ENCODE measurements around the gene SLC38A3.

The SLC38A3 gene

DNA sequence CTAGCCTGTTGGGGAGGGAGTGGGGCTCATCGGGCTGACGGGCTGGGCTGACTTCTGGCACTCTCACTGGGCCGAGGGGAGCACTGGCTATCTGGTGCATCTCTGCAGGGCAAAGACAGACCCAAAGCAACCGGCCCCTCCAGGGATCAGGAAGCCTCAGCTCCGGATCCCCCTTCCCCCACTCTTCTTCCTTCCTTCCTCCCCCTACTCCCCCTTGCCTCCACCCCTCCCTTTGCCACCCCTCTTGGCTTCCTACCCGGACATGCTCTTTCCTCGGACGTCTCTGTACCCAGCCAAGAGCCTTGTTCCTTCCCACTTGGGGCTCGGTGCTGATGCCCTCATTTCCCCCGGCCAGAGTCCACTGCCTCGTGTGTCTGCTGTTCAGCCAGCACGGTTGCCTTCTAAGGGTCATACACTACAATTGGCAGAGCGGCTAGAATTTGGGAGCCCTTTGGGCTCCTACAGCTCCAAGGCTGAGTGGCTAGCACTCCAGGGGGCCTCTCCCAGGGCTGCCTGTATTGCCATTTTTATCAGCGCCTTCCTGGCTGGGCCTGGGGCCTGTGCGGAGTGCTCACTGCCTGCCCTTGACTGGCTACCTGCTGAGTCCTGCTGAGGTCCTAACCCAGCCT is 39.0 kb upstream of the SLC38A3 start:
- Histone ChIP-seq H3K9me3 (ENCODE audit: control insufficient read depth, insufficient read depth, low read length) (no peaks in the 10 kb centered on the region), H3K36me3 (ENCODE audit: insufficient read depth, low read length) (no peaks in the 10 kb centered on the region), H3K9ac (ENCODE audit: low read depth, low read length) (no peak overlapping the region), H3K4me1 (ENCODE audit: insufficient read depth, low read length) (peaks cover 36% of the 10 kb centered on the region)

DNA sequence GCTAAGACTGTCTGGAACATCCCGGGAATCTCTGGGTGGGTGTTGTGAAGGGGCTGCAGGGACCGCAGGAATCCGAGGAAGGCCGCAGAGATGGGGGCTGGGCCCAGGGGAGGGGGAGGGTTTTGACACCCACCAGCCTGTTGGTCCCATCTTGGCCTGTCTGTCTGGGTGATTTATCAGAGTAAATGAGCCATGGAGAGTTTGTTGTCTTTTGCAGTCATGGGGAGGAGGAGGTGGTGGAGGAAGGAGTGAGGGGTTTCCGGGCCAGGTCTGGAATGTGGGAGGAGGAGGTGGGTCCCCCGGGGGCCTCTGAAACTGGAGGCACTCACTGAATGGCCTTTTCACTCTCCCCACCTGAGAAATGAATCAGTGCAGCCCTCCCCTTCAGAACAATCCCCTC is 38.5 kb upstream of the SLC38A3 start:
- Histone ChIP-seq H3K36me3 (ENCODE audit: insufficient read depth, low read length) (no peaks in the 10 kb centered on the region), H3K9me3 (ENCODE audit: control insufficient read depth, insufficient read depth, low read length) (no peaks in the 10 kb centered on the region), H3K9ac (ENCODE audit: low read depth, low read length) (no peak overlapping the region), H3K4me1 (ENCODE audit: insufficient read depth, low read length) (peaks cover 36% of the 10 kb centered on the region)

DNA sequence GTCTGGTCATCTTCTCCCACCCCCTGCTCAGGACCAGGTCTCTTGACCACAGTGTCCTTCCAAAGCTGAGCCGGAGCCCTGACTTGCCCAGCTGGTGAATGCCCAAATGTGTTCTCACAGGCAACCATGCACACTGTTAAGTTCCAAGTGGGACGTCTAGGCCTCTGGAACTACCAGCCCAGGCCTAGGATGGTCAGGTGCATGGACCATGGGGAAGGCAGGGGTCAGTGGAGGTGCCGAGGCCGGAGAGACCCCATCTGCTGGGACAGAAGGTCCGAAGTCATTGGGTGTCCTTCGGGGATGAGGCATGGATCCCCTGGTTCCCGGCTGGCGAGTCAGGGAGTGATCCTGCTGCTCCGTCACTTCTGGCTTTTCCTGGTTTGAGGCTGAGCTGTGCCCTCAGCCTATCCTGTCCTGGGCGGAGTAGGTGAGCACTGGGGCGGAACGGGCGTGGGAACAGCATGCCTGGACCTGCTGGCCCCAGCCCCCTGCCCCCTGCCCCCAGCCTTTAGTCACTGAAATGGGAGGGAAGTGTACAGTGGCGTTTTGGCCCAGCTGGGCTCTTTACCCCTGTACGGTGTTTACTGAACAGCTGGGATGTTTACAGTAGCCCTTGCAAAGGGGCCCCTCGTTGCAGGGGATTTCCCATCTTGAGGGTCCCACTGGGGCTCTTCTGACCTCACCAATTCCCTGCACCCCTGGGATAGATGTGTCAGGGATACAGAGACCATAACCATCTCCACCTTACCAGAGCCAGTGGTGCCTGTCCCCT is 37.8 kb upstream of the SLC38A3 start:
- no peak overlapping the region for H3K9ac ChIP-seq (ENCODE audit: low read depth, low read length)
- peaks cover 36% of the 10 kb centered on the region for H3K4me1 ChIP-seq (ENCODE audit: insufficient read depth, low read length)
- H3K36me3 ChIP-seq (ENCODE audit: insufficient read depth, low read length), result no peaks in the 10 kb centered on the region
- H3K9me3 ChIP-seq (ENCODE audit: control insufficient read depth, insufficient read depth, low read length), result no peaks in the 10 kb centered on the region

DNA sequence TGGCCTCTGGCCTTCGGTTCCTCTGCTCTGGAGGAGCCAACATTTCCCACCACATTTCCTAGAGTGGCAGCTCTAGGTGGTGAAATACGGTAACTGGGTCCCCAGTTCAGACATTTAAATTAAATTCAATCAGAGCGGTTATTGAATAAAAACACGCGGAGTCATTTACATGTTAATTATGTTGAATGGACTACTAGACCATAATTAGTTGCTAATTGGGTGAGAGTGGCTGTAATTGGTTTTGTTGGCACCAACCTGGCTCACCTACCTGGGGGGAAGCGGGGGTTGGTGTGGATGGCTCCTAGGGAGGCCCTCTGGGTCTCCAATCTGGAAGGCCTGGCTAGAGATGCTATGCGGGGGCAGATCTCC is 37.2 kb upstream of the SLC38A3 start:
- H3K9me3 ChIP-seq (ENCODE audit: control insufficient read depth, insufficient read depth, low read length), result no peaks in the 10 kb centered on the region
- H3K4me1 ChIP-seq (ENCODE audit: insufficient read depth, low read length), result peaks cover 36% of the 10 kb centered on the region
- no peaks in the 10 kb centered on the region for H3K36me3 ChIP-seq (ENCODE audit: insufficient read depth, low read length)
- H3K9ac ChIP-seq (ENCODE audit: low read depth, low read length), result no peak overlapping the region

DNA sequence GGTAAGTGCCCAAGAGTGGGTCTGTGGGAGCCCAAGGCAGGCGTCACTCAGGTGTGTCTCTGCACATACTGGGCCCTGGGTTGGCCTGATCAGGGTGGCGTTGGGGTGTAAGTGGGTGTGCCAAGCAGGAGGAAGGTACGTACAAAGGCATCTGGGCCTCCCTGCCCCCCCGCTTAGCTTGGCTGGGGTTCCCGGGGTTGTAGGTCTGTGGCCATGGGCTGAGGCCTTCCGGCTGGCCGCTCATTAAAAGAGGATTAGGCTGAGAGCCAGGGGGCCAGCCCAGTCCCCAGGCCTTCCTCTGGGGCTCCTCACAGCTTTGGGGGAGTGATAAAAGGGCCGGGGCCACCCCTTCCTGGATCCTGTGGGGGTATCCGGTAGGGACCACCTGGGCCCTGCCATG is 36.7 kb upstream of the SLC38A3 start:
- H3K4me1 ChIP-seq (ENCODE audit: insufficient read depth, low read length), result peaks cover 36% of the 10 kb centered on the region
- H3K9me3 ChIP-seq (ENCODE audit: control insufficient read depth, insufficient read depth, low read length), result no peaks in the 10 kb centered on the region
- no peaks in the 10 kb centered on the region for H3K36me3 ChIP-seq (ENCODE audit: insufficient read depth, low read length)
- no peak overlapping the region for H3K9ac ChIP-seq (ENCODE audit: low read depth, low read length)

DNA sequence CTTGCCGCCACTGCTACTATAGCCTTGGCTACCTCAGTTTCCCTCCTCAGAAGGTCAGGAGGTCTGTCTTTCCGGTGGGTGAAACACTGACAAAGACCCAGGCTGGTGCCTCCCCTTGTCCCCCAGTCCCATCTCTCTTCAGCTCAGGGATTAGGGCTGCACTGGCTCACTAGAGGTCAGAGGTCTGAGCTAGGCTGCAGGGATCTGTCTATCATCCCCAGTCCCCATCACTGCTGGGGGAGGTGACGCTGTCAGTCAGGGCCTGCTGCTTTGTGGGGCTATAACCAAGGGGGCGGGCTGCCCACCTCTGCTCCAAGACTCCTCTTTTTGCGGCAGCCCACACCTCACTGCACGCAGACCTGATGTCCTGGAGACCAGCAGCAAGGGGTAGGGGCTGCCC is 36.3 kb upstream of the SLC38A3 start:
- H3K36me3 ChIP-seq (ENCODE audit: insufficient read depth, low read length), result 0 out of 2 replicates have a peak, but pooled peaks cover 1% of the 10 kb centered on the region
- peaks cover 36% of the 10 kb centered on the region for H3K4me1 ChIP-seq (ENCODE audit: insufficient read depth, low read length)
- H3K9ac ChIP-seq (ENCODE audit: low read depth, low read length), result no peak overlapping the region
- no peaks in the 10 kb centered on the region for H3K9me3 ChIP-seq (ENCODE audit: control insufficient read depth, insufficient read depth, low read length)

DNA sequence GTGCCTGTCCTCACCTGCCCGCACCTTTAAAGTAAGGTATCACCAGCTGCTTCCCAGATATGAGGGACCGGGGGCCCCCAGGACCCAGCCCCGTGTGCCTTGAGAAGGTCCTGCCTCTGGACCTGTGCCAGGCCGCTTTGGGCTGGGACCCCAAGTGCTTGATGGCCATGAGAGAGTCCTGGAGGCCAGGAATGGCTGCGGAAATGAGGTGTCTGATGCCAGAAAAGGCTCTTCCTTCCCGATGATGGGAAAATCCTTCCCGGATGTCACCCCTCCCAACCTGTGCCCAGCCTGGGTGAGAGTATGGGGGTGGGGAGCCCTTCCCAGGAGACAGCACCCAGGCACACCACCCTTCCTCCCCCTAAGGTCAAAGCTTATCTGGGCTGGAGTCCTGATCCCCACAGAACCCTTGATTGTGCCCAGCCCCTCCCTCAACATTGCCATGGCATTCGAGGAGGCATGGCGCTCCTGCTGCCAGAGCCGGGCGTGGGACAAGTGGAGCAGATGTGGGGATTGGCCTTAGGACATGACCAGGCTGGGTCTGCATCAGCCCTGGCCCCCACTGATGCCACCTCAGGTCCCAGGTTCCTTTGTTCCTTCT is 35.7 kb upstream of the SLC38A3 start:
- peaks cover 3% of the 10 kb centered on the region; the same call in 1 of the 2 replicates for H3K36me3 ChIP-seq (ENCODE audit: insufficient read depth, low read length)

DNA sequence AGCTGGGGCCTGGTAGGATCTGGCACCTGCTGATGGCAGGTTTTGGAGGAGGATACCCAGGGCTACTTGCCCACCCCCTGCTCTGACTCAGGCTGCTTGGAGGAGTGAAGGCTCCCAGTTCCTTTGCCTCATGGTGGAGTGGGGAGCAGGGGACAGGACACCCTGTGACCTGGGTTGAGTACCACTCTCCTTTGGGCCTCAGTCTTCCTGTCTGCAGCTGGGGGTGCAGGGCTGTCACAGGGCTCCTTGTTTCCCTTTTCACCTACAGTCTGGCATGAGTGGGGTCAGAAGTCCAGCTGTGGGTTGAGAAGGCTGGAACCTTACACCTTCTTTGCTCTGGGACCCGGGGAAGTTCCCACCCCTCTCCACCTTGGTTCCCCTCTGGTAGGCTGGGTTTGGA is 35.2 kb upstream of the SLC38A3 start:
- H3K9me3 ChIP-seq (ENCODE audit: control insufficient read depth, insufficient read depth, low read length), result no peaks in the 10 kb centered on the region
- peaks cover 32% of the 10 kb centered on the region for H3K4me1 ChIP-seq (ENCODE audit: insufficient read depth, low read length)
- no peak overlapping the region for H3K9ac ChIP-seq (ENCODE audit: low read depth, low read length)
- peaks cover 6% of the 10 kb centered on the region; the same call in 1 of the 2 replicates for H3K36me3 ChIP-seq (ENCODE audit: insufficient read depth, low read length)

More for the DNA sequence above, 35.7 kb upstream of the SLC38A3 start:
- Histone ChIP-seq H3K9ac (ENCODE audit: low read depth, low read length) (no peak overlapping the region), H3K9me3 (ENCODE audit: control insufficient read depth, insufficient read depth, low read length) (no peaks in the 10 kb centered on the region), H3K4me1 (ENCODE audit: insufficient read depth, low read length) (peaks cover 36% of the 10 kb centered on the region)

DNA sequence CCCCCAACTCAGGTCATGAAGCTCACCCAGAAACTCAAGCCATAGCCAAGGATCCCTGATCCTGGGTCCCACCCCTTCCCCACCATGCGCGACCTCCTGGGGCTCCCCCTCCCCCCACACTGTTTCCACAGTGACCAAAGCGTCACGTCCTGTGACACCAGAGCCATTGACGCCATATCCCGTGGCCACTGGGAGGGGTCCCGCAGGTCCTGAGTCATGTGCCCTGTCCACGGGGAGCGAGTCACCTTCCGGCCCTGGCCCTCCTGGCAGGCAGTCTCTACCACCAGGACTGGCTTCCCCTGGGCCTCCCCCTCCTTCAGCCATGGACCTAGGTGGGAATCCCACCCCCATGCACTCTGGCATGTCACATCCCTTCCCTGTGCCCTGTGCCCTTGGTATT is 34.4 kb upstream of the SLC38A3 start:
- Histone ChIP-seq H3K9me3 (ENCODE audit: control insufficient read depth, insufficient read depth, low read length) (no peaks in the 10 kb centered on the region), H3K4me1 (ENCODE audit: insufficient read depth, low read length) (peaks cover 23% of the 10 kb centered on the region), H3K9ac (ENCODE audit: low read depth, low read length) (no peak overlapping the region), H3K36me3 (ENCODE audit: insufficient read depth, low read length) (peaks cover 6% of the 10 kb centered on the region; the same call in 1 of the 2 replicates)

DNA sequence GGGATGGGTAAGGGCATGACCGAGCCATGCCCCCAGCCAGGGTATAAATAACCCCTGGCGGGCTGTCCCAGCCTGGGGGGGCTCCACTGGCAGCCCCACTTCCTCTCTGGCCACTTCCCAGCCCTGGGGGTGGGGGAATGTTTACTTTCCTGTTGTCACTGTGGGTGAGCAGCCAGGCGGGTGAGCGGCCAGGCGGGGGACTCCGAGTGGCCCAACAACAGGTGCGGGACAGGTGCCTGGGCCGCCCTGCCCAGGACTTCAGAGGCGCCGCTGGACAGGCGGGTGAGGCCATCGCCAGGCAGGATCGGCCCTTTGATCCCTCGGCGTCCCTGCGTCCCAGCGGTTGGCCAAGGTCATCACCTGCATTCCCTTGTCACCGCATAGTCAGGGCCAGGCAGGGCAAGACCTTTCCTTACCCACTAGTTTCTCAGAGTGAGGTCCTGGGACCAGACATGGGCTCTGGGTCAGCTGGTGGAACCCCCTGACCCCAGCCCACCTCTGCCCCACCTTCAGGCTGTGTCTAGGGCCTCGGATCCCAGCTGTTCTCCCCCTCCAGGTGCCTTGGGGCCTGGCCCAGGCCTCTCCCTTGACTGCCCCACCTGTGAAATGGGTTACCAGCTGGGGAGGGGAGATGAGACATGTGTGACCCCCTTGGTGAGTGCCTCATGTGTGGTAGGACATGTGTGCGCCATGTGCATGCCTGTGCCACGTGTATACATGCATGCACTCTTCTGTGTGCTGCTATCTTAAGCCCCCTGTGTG is 33.4 kb upstream of the SLC38A3 start:
- H3K9ac ChIP-seq (ENCODE audit: low read depth, low read length), result no peak overlapping the region
- H3K36me3 ChIP-seq (ENCODE audit: insufficient read depth, low read length), result peaks cover 6% of the 10 kb centered on the region; the same call in 1 of the 2 replicates
- H3K4me1 ChIP-seq (ENCODE audit: insufficient read depth, low read length), result peaks cover 14% of the 10 kb centered on the region
- no peaks in the 10 kb centered on the region for H3K9me3 ChIP-seq (ENCODE audit: control insufficient read depth, insufficient read depth, low read length)

DNA sequence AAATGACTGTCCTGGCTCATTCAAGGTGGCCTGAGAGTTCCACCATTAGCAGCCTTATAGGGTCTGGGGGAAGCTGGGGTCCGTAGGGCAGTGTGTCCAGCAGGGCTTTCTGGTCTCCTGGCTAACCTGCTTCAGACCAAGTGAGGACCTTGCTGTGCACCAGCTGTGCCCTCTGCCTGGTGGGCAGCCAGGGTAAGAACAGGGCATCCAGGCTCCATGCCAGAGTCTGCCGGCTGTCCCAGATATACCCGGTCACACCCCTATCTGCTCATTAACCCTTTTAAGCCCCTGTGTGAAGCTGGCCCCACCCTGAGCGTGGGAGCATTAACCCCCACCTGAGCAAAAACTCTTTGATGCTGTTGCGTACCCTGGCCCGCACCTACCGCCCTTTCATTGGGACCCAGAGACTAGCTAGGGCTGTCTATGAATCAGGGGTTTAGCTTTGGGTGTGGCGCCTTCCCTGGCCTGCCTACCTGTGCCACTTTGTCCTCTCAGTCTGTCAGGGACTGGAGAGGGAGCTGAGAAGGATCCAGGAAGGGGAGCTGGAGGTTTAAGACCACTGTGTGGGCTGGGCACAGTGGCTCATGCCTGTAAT is 32.3 kb upstream of the SLC38A3 start:
- H3K4me1 ChIP-seq (ENCODE audit: insufficient read depth, low read length), result peaks cover 6% of the 10 kb centered on the region; the same call in 1 of the 2 replicates
- H3K9ac ChIP-seq (ENCODE audit: low read depth, low read length), result no peak overlapping the region
- H3K9me3 ChIP-seq (ENCODE audit: control insufficient read depth, insufficient read depth, low read length), result no peaks in the 10 kb centered on the region
- H3K36me3 ChIP-seq (ENCODE audit: insufficient read depth, low read length), result peaks cover 6% of the 10 kb centered on the region; the same call in 1 of the 2 replicates

DNA sequence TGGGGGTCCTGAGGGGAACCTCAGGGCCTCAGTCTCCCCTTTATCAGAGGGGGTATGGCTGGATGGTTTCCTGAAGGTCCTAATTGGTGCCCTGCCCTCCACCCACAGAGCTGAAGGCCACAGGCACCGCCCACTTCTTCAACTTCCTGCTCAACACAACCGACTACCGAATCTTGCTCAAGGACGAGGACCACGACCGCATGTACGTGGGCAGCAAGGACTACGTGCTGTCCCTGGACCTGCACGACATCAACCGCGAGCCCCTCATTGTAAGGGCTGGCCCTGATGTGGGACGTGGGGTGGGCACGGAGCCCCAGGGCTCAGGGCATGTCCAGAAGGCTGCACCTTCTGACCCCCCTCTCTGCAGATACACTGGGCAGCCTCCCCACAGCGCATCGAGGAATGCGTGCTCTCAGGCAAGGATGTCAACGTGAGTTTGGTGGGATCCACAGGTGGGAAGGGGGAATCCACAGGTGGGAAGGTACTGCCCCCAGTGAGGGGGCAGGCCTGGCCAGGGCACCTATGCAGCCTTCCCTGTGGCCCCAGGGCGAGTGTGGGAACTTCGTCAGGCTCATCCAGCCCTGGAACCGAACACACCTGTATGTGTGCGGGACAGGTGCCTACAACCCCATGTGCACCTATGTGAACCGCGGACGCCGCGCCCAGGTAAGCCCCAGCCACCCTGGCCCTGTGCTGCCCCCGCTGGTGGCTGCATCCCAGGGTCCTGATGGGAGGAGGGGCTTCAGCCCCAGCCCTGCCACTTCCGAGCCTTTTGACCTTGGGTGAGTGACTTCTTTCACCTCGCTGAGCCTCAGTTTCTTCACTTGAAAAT is 31.2 kb upstream of the SLC38A3 start:
- H3K4me1 ChIP-seq (ENCODE audit: insufficient read depth, low read length), result no peaks in the 10 kb centered on the region; the same call in 1 of the 2 replicates
- H3K36me3 ChIP-seq (ENCODE audit: insufficient read depth, low read length), result peaks cover 6% of the 10 kb centered on the region; the same call in 1 of the 2 replicates
- H3K9ac ChIP-seq (ENCODE audit: low read depth, low read length), result no peak overlapping the region
- H3K9me3 ChIP-seq (ENCODE audit: control insufficient read depth, insufficient read depth, low read length), result no peaks in the 10 kb centered on the region

DNA sequence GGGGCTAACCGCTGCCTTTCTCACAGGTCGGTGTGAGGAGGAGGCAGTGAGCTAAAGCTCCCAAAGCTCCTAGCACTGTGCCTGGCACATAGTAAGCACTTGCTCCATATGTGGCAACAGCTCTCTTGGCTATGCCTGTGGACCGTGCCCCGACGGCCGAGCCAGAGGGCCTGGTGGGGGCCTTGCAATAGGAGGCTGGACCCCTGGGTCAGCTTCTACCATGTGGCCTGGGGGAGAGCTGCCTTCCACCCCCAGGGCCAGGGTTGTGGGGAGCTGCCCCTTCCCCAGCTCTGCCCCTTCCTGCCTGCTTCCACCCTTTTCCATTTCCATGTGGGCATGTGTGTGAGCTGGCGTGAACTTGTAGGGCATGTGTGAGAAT is 30.6 kb upstream of the SLC38A3 start:
- H3K9ac ChIP-seq (ENCODE audit: low read depth, low read length), result no peak overlapping the region
- no peaks in the 10 kb centered on the region; the same call in 1 of the 2 replicates for H3K4me1 ChIP-seq (ENCODE audit: insufficient read depth, low read length)
- H3K9me3 ChIP-seq (ENCODE audit: control insufficient read depth, insufficient read depth, low read length), result no peaks in the 10 kb centered on the region
- H3K36me3 ChIP-seq (ENCODE audit: insufficient read depth, low read length), result peaks cover 6% of the 10 kb centered on the region; the same call in 1 of the 2 replicates

Data from ES-I3 (cell line).